ENCODE data around the gene TAF1B. TPM values are rescaled to one million over a fixed set of nuclear protein-coding genes. Genes with fewer than 3 reads are reported as not detected.

TAF1B gene
- total and polyA plus RNA-seq, 2 donors (not counting 1 experiment from before 2014, with no cell fraction given) = 19.5 to 32.9 TPM

GRCh38 chr2:9796056-9797010 lies 46.9 kb upstream of the TAF1B start:
- Histone ChIP-seq H3K4me1 (ENCODE audit: control insufficient read depth, extremely low read depth, insufficient read depth, low read length) (peaks cover 8% of the 10 kb centered on the region), H3K27ac (ENCODE audit: insufficient read depth, low read length) (no peak overlapping the region), H4K20me1 (ENCODE audit: control insufficient read depth, extremely low read depth, insufficient read depth, low read length) (no peaks in the 10 kb centered on the region), H3K27me3 (ENCODE audit: control insufficient read depth, insufficient read depth, low read length) (no peaks in the 10 kb centered on the region), H3K4me3 (replicated peaks in 1 of 4; ENCODE audit: control extremely low read depth in 1 of 4, insufficient read depth in 1 of 4, low read depth in 3 of 4, low read length in 4 of 4) (no peak overlapping the region), H3K36me3 (ENCODE audit: control insufficient read depth, insufficient read depth, low read length) (no peaks in the 10 kb centered on the region), H3K4me2 (ENCODE audit: extremely low read depth, insufficient read depth, low read length) (no peak overlapping the region), H2AFZ (ENCODE audit: low read length) (no peak overlapping the region), H3K9ac (ENCODE audit: insufficient read depth, low read length) (no peak overlapping the region), H3K79me2 (ENCODE audit: control insufficient read depth, insufficient read depth, low read length) (no peaks in the 10 kb centered on the region), H3K9me3 (ENCODE audit: control insufficient read depth, insufficient read depth, low read depth, low read length) (no peaks in the 10 kb centered on the region)
- no peak for TF ChIP-seq EZH2 (IDR thresholded peaks at IDR 0.05; ENCODE audit: low read length, missing control alignments)
- no peak for TF ChIP-seq CTCF (conservative IDR thresholded peaks at IDR 0.05 in 1 of 2, IDR thresholded peaks at IDR 0.05 in 1 of 2; ENCODE audit: low read depth in 1 of 2, low read length in 2 of 2)
- DNase-seq (ENCODE audit: low read depth in 2 of 2) = no peak

DNA sequence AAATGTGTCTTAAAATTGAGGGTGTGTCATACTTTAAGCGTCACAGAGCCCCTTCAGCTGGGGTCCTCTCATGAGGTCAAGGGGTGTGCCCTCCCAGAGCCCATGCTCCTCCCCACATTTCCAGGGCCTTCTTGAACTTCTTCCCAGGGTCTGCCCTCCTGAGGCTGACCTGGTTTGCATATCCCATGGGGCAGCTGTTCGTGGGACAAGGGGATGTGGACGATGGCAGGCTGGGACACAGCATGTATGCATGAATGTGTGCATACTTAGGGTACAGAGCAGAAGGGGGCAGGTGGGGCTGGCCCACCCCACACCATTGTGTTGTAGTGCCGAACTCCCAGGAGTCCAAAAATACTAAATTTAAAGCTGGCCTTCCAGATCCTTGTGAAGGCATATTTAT lies 46.2 kb upstream of the TAF1B start:
- no peaks in the 10 kb centered on the region for H4K20me1 ChIP-seq (ENCODE audit: control insufficient read depth, extremely low read depth, insufficient read depth, low read length)

More for the DNA sequence above, 46.2 kb upstream of the TAF1B start:
- Histone ChIP-seq H3K9ac (ENCODE audit: insufficient read depth, low read length) (no peak overlapping the region), H2AFZ (ENCODE audit: low read length) (no peak overlapping the region), H3K79me2 (ENCODE audit: control insufficient read depth, insufficient read depth, low read length) (no peaks in the 10 kb centered on the region), H3K9me3 (ENCODE audit: control insufficient read depth, insufficient read depth, low read depth, low read length) (no peaks in the 10 kb centered on the region), H3K27me3 (ENCODE audit: control insufficient read depth, insufficient read depth, low read length) (no peaks in the 10 kb centered on the region), H3K27ac (ENCODE audit: insufficient read depth, low read length) (no peak overlapping the region), H3K4me1 (ENCODE audit: control insufficient read depth, extremely low read depth, insufficient read depth, low read length) (peaks cover 13% of the 10 kb centered on the region), H3K36me3 (ENCODE audit: control insufficient read depth, insufficient read depth, low read length) (no peaks in the 10 kb centered on the region), H3K4me3 (replicated peaks in 1 of 4; ENCODE audit: control extremely low read depth in 1 of 4, insufficient read depth in 1 of 4, low read depth in 3 of 4, low read length in 4 of 4) (no peak overlapping the region), H3K4me2 (ENCODE audit: extremely low read depth, insufficient read depth, low read length) (no peak overlapping the region)
- DNase-seq (ENCODE audit: low read depth in 2 of 2) = no peak
- TF ChIP-seq EZH2 (IDR thresholded peaks at IDR 0.05; ENCODE audit: low read length, missing control alignments) (no peak), CTCF (conservative IDR thresholded peaks at IDR 0.05 in 1 of 2, IDR thresholded peaks at IDR 0.05 in 1 of 2; ENCODE audit: low read depth in 1 of 2, low read length in 2 of 2) (no peak)
